ENCODE measurements around the gene MN1.

MN1 gene

DNA sequence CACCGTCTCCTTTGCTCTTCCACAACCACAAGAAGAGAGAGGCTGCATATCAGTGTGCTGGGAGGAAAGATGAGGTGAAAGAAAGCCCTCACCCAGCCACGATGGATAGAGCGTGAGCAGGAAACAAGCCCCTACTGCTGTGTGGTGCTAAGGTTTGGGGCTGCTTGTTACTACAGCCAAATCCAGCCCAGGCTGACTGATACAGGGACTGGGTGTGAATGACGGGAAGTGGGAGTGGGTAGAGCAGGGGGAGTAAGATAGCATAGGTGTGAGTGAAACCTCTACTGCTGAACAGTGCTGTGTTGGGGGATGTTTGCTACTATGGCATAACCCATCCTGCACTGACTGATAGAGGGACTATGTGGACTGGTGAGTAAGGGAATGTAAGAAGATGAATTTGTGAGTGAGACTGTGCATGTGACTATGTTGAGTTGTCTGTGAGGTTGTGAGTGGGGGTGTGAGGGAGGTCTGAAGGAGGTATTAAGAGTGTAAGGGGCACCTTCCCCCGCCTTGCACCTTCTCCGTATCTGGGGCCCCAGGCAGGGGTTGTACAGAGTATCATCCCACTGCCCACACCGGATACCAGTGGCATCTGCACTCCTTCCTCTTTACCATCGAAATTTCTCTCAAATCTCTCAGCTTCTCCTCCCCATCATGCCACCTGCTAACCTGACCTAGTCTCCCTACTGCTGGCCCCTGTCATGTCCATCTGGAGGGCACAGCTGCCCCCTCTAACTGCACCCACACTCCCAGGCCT lies 91.5 kb downstream of the MN1 start:
- no peak for DNase-seq

GRCh38 chr22:27706489-27706888 lies 95.1 kb downstream of the MN1 start:
- no peak for DNase-seq

DNA sequence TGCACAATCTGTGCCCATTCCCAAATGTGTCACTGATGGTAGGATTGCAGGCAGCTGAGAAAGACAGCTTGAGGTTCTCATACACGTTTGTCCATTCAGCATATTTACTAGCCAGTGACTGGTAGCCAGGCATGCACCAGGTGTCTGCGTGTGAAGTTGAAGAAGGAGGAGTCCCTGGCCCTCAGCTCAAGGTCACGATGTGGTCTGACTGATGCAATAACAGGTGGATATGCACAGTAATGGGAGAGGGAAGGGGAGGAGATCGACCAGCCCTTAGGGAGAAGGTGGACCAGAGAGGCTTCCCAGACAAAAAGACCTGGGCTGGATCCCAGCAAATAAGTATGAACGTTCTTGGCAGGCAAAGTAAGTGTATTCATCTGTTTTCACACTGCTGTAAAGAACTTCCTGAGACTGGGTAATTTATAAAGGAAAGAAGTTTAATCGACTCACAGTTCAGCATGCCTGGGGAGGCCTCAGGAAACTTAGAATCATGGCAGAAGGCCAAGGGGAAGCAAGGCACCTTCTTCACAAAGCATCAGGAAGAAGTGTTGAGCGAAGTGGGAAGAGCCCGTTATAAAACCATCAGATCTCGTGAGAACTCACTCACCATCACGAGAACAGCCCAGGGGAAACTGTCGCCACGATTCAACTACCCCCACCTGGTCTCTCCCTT lies 96.0 kb downstream of the MN1 start:
- DNase-seq, result no peak

- DNase-seq, result no peak
Measured at GRCh38 chr22:27704581-27704980, 97.0 kb downstream of the MN1 start.

- DNase-seq, result no peak
Measured at GRCh38 chr22:27699383-27700019, 102.1 kb downstream of the MN1 start.

DNA sequence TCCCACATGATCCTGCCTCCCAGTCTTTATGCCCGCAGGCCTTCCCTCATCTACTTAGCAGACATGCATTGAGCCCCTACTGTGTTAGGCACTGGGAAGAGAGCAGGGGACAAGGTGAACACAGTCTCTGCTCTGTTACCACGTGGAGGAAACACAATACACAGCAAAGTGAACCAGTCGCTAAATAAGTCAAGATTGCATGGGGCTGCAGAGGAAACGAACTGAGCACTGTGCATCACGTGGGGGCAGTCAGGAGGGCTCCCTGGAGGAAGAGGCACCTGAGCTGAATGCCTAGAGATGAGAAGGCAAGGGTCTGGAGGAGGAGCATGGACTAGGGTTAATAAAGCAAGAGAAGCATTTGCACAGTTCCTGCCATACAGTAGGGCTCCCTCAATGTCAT lies 102.7 kb downstream of the MN1 start:
- DNase-seq, result no peak
